Spleen (tissue), 7 donors: ENCODE data around the gene MEIS2.

Experiments
- CTCF ChIP-seq, 11 experiments: fragments of 200-600 bp in 7 of 11; fragments of 450-650 bp in 4 of 11; sonication (generic) in 4 of 11; IDR thresholded peaks in 8 of 11; conservative IDR thresholded peaks in 3 of 11; 1 replicate in 7 of 11; 2 replicates in 4 of 11; pipeline versions ENCODE4 v1.4.0 to v1.8.0; 2016 to 2021; ENCODE audit warnings: antibody characterized with exemption in 11 of 11, inconsistent platforms in 4 of 11, mild to moderate bottlenecking in 1 of 11
- POLR2AphosphoS5 ChIP-seq, 3 donors: sonication (generic); formaldehyde crosslinking; IDR thresholded peaks; one replicate each; pipeline ENCODE4 v1.5.1; 2017; ENCODE audit warnings: antibody characterized with exemption in 3 of 3
- donor health status: DM: no; HTN: no; CAD: no; lungs with moderate emphysema.
- donor health status: DM: no; HTN: no; CAD: no.
- donor health status: DM: no; HTN: no; CAD: no.

GRCh38 chr15:37121492-37121891 lies 21.1 kb upstream of the MEIS2 start:
- no peak for TF ChIP-seq CTCF (IDR thresholded peaks at IDR 0.05 in 8 of 11, conservative IDR thresholded peaks at IDR 0.05 in 3 of 11)
- TF ChIP-seq POLR2AphosphoS5 (IDR thresholded peaks at IDR 0.05) = no peak
